ENCODE measurements around the gene HNRNPC.

DNA sequence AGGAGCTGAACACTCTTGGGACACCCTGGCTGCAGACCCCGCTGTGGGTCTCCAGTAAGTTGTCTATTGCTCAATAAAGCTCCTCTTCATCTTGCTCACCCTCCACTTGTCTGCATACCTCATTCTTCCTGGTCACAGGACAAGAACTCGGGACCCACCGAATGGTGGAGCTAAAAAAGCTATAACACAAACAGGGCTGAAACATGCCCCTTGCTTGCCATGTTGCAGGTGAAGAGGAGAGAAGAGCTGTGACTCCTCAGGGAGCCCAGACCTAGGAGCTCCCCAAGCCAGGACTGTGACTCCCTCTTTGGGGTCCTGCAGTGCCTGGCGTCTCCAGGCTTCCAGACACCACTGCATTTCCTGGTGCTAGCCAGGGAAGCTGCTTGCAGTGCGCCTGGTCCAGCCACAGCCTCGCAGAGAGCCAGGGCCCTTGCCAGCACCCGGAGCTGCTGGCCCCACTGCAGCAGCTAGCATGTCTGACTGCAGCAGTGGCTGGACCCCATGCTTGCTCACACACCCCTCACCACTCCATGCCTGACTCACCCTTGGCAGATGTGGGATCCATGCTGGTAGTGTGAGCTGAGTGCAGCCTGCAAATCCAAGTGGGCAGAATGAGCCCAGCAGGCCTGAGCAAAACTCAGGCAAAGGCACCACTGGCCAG, 76.2 kb downstream of the HNRNPC start:
- TF ChIP-seq, protein P1, sequence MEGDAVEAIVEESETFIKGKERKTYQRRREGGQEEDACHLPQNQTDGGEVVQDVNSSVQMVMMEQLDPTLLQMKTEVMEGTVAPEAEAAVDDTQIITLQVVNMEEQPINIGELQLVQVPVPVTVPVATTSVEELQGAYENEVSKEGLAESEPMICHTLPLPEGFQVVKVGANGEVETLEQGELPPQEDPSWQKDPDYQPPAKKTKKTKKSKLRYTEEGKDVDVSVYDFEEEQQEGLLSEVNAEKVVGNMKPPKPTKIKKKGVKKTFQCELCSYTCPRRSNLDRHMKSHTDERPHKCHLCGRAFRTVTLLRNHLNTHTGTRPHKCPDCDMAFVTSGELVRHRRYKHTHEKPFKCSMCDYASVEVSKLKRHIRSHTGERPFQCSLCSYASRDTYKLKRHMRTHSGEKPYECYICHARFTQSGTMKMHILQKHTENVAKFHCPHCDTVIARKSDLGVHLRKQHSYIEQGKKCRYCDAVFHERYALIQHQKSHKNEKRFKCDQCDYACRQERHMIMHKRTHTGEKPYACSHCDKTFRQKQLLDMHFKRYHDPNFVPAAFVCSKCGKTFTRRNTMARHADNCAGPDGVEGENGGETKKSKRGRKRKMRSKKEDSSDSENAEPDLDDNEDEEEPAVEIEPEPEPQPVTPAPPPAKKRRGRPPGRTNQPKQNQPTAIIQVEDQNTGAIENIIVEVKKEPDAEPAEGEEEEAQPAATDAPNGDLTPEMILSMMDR (IDR thresholded peaks at IDR 0.05) = no peak
- no peak for TF ChIP-seq POLR2A (IDR thresholded peaks at IDR 0.05)

Data from thyroid gland (tissue), 4 donors.